Fibroblast of the aortic adventitia (primary cell): Measurements from ENCODE around the gene ADARB2. TPM values are rescaled to one million over a fixed set of nuclear protein-coding genes. Genes with fewer than 3 reads are reported as not detected.

ENCODE experiments used
- DNase-seq: peaks from one replicate; pipeline ENCODE4 v3.0.0-alpha.2; 2010; ENCODE audit warnings: low read depth
- H3K4me3 ChIP-seq: 2 replicates; pipeline ENCODE4 v1.5.1; 2011; ENCODE audit warnings: low read depth, mild to moderate bottlenecking, control low read depth, low read length, moderate library complexity
- CTCF ChIP-seq: IDR thresholded peaks from 2 replicates; pipeline ENCODE4 v1.5.1; 2011; ENCODE audit warnings: mild to moderate bottlenecking, low read length, control low read depth, inconsistent platforms; ENCODE audit not compliant: insufficient read depth
- total RNA-seq: library from RNA; depleted of rRNA; stranded (reverse); fragments of >200 nt; gene quantifications from 2 replicates; pipeline ENCODE4 v1.2.3, GENCODE V29; 2012; ENCODE audit warnings: low replicate concordance

The ADARB2 gene
- total RNA-seq, 1 donor: not detected

- no peak for DNase-seq
- no peak for TF ChIP-seq CTCF
- no peak overlapping the region for H3K4me3 ChIP-seq
These were observed 229.2 kb downstream of the ADARB2 start for GRCh38 chr10:1508096-1508495.

- H3K4me3 ChIP-seq: no peak overlapping the region
- DNase-seq: no peak
- TF ChIP-seq CTCF: no peak
These were observed 229.9 kb downstream of the ADARB2 start for GRCh38 chr10:1507436-1507835.

GRCh38 chr10:1504940-1505339 lies 232.4 kb downstream of the ADARB2 start:
- H3K4me3 ChIP-seq: no peak overlapping the region
- TF ChIP-seq CTCF: no peak
- no peak for DNase-seq

GRCh38 chr10:1504286-1504685 lies 233.0 kb downstream of the ADARB2 start:
- no peak for TF ChIP-seq CTCF
- H3K4me3 ChIP-seq: no peak overlapping the region
- no peak for DNase-seq

- no peak for DNase-seq
- TF ChIP-seq CTCF: no peak
These were observed 234.9 kb downstream of the ADARB2 start for GRCh38 chr10:1502451-1502850.

GRCh38 chr10:1499359-1499957 lies 237.9 kb downstream of the ADARB2 start:
- H3K4me3 ChIP-seq: no peak overlapping the region
- no peak for DNase-seq
- TF ChIP-seq CTCF: no peak

More at GRCh38 chr10:1502451-1502850, 234.9 kb downstream of the ADARB2 start:
- H3K4me3 ChIP-seq: no peak overlapping the region

- H3K4me3 ChIP-seq: no peak overlapping the region
- TF ChIP-seq CTCF: no peak
These were observed 238.5 kb downstream of the ADARB2 start for GRCh38 chr10:1498746-1499358.

More at GRCh38 chr10:1498746-1499358, 238.5 kb downstream of the ADARB2 start:
- no peak for DNase-seq
